Effector memory CD4-positive, alpha-beta T cell (primary cell): ENCODE data around the gene DVL3.

ENCODE experiments used
- DNase-seq, 3 donors: peaks; one replicate each; pipeline ENCODE4 v3.0.0-alpha.2; 2020
- H3K27ac ChIP-seq: 2 replicates; pipeline ENCODE4 v1.7.0; 2013; ENCODE audit warnings: mild to moderate bottlenecking, low read length, moderate library complexity; ENCODE audit not compliant: insufficient read depth, poor library complexity, severe bottlenecking
- H3K27me3 ChIP-seq: replicated peaks from 2 replicates; pipeline ENCODE4 v1.7.0; 2013; ENCODE audit warnings: mild to moderate bottlenecking, low read length; ENCODE audit not compliant: insufficient read depth, control insufficient read depth, poor library complexity, severe bottlenecking
- H3K36me3 ChIP-seq: 2 replicates; pipeline ENCODE4 v1.7.0; 2013; ENCODE audit warnings: mild to moderate bottlenecking, low read length, moderate library complexity; ENCODE audit not compliant: control insufficient read depth, insufficient read depth
- H3K4me1 ChIP-seq: 2 replicates; pipeline ENCODE4 v1.7.0; 2013; ENCODE audit warnings: low read length, mild to moderate bottlenecking; ENCODE audit not compliant: control insufficient read depth, insufficient read depth, poor library complexity, severe bottlenecking
- H3K4me3 ChIP-seq: 2 replicates; pipeline ENCODE4 v1.7.0; 2013; ENCODE audit warnings: low read length, low read depth, mild to moderate bottlenecking; ENCODE audit not compliant: insufficient read depth, poor library complexity, severe bottlenecking
- H3K9me3 ChIP-seq: 2 replicates; pipeline ENCODE4 v1.7.0; 2013; ENCODE audit warnings: mild to moderate bottlenecking, low read length, moderate library complexity; ENCODE audit not compliant: control insufficient read depth

Gene DVL3

DNA sequence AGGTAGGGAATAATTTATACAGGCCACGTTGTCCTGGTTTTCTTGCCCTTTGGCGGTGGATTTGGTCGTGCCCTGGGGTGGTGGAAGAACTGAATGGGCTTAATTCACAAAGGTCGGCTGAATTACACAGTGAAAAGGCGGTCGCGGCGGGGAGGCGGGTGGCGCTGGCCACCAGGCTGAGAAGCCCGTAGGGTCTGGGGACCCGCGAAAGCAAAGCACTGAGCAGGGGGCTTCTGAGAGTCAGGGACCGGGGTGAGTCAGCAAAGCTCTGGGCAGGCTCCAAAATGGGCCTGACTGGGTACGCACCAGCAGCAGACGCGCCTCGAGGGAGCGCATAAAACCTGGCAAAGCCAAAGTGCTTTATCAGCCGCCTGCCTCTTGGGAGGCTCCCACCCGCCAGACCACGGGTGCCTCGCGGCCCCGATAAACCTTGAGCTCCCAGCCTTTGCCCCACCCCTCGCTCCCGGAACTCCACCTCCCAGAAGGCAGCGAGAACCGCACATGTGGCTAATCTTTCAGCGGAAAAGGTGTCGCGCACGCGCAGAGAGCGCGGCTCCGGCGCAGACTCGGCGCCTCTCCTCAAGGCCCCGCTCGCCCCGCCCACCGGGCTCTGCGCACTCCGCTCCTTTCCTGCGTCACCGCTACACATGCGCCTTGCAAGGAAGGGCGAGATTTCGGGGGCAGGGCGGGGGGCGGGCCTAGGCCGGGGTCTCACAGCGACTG lies 30.4 kb downstream of the DVL3 start:
- peak overlapping the region; percentile 72 for H3K27ac ChIP-seq
- peak; percentile 99 for DNase-seq
- H3K9me3 ChIP-seq = no peaks in the 10 kb centered on the region
- peaks cover 17% of the 10 kb centered on the region for H3K4me1 ChIP-seq
- no peaks in the 10 kb centered on the region for H3K27me3 ChIP-seq
- peak overlapping the region; percentile 75 for H3K4me3 ChIP-seq
- peaks cover 62% of the 10 kb centered on the region for H3K36me3 ChIP-seq

DNA sequence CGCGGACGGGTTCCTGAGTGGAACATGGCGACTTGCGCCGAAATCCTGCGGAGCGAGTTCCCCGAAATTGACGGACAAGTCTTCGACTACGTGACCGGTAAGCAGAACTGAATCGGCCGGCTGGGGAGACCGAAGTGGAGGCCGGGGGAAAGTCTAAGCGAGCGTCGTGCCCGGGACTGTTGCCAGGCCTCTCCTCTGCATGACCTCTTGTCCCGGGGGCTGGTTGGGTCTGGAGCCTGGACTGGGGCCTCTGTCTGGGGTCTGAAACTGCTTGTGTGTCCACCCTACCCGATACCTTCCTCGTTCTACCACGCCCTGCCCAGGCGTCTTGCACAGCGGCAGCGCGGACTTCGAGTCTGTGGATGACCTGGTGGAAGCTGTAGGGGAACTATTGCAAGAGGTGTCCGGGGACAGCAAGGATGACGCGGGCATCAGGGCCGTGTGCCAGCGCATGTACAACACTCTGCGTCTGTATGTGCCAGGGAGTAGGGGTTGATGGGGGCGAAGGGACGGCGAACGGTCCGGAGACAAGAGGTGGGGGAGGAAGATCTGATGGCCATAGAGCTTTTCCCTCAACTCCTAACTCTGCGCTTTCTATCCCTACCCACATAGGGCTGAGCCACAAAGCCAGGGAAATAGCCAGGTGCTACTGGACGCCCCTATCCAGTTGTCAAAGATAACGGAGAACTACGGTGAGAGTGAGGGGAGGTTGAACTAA lies 31.2 kb downstream of the DVL3 start, which contains the start of gene ABCF3:
Gene ABCF3, plus strand, starts transcription at position 16 of the 718 bp plus-strand sequence. Its CDS starts 9 bp downstream, at position 25.
- Histone ChIP-seq H3K27me3 (no peaks in the 10 kb centered on the region), H3K9me3 (no peaks in the 10 kb centered on the region), H3K4me3 (peak within 1 kb of the TSS; percentile 75), H3K36me3 (peaks cover 62% of the 10 kb centered on the region), H3K4me1 (peaks cover 17% of the 10 kb centered on the region), H3K27ac (peak within 1 kb of the TSS; percentile 72)
- DNase-seq = no peak

DNA sequence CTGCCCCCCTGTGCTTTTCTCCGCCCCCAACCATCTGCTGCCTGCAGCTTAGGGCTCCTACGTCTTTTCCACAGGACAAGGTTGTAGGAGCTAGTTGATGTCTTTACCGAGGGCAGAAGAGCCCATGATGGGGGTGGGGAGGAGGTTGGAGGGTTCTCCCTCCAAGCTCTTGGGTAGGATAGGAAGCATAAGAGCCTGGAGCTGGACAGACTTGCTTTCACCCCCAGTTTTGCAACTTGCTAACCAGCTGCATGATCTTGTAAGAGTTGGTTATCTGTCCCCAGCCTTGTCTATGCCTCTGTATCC lies 31.7 kb downstream of the DVL3 start:
- Histone ChIP-seq H3K4me1 (peaks cover 17% of the 10 kb centered on the region), H3K4me3 (peak overlapping the region; percentile 75), H3K9me3 (no peaks in the 10 kb centered on the region), H3K36me3 (peaks cover 62% of the 10 kb centered on the region), H3K27me3 (no peaks in the 10 kb centered on the region), H3K27ac (peak overlapping the region; percentile 72)
- no peak for DNase-seq

DNA sequence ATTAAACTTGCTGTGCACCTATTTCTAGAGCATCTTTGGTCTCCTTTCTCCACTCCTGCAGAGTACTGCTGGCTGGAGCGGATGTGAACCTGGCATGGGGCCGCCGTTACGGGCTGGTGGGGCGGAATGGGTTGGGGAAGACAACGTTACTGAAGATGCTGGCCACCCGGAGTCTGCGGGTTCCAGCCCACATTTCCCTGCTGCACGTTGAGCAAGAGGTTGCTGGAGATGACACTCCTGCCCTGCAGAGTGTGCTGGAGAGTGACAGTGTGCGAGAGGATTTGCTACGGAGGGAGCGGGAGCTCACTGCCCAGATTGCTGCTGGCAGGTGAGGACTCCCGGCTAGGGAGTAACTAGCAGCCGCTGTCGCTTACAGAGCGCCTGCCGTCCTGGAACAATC lies 32.9 kb downstream of the DVL3 start:
- no peaks in the 10 kb centered on the region for H3K27me3 ChIP-seq
- H3K36me3 ChIP-seq = peaks cover 62% of the 10 kb centered on the region
- H3K4me3 ChIP-seq = no peak overlapping the region
- H3K4me1 ChIP-seq = peaks cover 17% of the 10 kb centered on the region
- DNase-seq = no peak
- H3K9me3 ChIP-seq = no peaks in the 10 kb centered on the region
- H3K27ac ChIP-seq = no peak overlapping the region

DNA sequence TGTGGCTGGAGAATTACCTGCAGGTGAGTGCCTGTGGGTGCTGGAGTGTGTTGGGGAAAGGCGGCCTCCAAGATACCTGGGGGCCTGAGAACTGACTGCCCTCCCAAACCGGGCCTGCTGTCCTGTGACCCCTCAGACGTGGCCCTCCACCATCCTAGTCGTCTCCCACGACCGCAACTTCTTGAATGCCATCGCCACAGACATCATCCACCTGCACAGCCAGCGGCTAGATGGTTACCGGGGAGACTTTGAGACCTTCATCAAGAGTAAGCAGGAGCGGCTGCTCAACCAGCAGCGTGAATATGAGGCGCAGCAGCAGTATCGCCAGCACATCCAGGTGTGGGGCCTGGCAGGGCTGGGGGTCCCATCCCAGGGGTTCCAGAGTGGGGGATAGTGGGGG lies 34.2 kb downstream of the DVL3 start:
- Histone ChIP-seq H3K36me3 (peaks cover 63% of the 10 kb centered on the region), H3K27ac (no peak overlapping the region), H3K27me3 (no peaks in the 10 kb centered on the region), H3K4me1 (peaks cover 17% of the 10 kb centered on the region), H3K9me3 (no peaks in the 10 kb centered on the region), H3K4me3 (no peak overlapping the region)
- no peak for DNase-seq

DNA sequence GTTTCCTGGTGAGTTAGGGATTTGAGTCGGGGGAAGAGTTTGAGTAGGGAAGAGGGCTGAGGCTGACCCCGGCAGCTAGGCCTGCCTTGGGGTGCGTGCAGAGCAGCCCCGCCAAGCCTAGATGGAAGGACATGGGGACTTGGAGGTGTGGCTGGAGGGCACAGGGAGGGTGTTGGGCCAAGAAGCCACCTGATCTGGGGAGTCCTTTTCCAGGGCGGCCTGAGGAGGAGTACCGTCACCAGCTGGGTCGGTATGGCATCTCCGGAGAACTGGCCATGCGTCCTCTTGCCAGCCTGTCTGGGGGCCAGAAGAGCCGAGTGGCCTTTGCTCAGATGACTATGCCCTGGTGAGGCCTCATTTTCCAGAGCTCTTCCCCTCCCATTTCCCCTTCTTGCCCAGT lies 37.7 kb downstream of the DVL3 start:
- no peak overlapping the region for H3K27ac ChIP-seq
- H3K9me3 ChIP-seq = no peaks in the 10 kb centered on the region
- no peak overlapping the region for H3K4me3 ChIP-seq
- no peaks in the 10 kb centered on the region for H3K4me1 ChIP-seq
- H3K36me3 ChIP-seq = peaks cover 71% of the 10 kb centered on the region
- no peak for DNase-seq
- H3K27me3 ChIP-seq = no peaks in the 10 kb centered on the region

DNA sequence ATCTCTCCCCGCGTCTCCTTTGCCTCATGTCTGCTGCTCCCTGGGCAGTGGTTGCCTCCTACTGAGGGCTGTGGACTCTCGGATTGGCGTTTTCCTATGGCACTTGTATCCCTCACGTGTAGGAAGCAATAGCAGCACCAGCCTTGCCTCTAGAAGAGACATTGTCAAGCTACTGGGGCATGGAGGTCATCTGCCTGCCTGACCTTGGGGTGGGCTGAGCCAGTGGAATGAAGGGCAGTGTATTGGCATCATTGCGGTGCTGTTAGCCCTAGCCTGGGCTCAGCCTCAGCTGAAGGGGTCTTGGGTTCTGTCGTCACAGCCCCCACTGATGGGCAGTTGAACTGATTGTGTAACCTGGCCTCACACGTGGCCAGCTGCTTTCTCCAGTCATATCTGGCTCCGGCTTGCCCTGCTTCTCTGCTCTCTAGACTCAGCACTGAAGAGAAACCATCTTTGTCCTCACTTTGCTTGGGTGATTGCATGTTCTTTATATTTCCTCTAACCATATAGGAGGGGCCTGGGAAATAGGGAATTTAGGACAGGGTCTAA lies 38.9 kb downstream of the DVL3 start:
- Histone ChIP-seq H3K36me3 (peaks cover 62% of the 10 kb centered on the region), H3K27me3 (no peaks in the 10 kb centered on the region)
- no peak for DNase-seq

DNA sequence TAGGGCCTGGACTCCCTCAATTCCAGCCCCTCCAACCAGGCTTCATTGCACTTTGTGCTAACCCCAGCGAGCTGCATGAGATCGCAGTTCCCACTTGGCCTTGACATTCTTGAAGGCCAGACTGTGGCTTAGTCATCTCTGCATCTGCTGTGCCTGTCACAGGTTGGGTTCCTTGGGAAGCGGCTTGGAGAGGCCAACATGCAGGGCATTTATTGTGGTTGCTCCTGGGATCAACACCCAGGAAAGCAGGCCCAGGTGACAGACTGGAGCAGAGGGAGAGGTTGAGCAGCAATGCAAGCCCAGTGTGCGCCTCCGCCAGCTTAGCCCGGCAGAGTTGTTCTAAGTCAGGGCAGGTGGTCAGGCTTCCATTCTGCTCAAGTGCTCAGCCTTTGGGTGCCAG lies 41.4 kb downstream of the DVL3 start:
- Histone ChIP-seq H3K27me3 (no peaks in the 10 kb centered on the region), H3K9me3 (no peaks in the 10 kb centered on the region), H3K4me3 (no peak overlapping the region), H3K4me1 (no peaks in the 10 kb centered on the region), H3K36me3 (peaks cover 37% of the 10 kb centered on the region), H3K27ac (no peak overlapping the region)
- DNase-seq = no peak

More for the DNA sequence above, 38.9 kb downstream of the DVL3 start:
- Histone ChIP-seq H3K4me1 (no peaks in the 10 kb centered on the region), H3K9me3 (no peaks in the 10 kb centered on the region), H3K27ac (no peak overlapping the region), H3K4me3 (no peak overlapping the region)

DNA sequence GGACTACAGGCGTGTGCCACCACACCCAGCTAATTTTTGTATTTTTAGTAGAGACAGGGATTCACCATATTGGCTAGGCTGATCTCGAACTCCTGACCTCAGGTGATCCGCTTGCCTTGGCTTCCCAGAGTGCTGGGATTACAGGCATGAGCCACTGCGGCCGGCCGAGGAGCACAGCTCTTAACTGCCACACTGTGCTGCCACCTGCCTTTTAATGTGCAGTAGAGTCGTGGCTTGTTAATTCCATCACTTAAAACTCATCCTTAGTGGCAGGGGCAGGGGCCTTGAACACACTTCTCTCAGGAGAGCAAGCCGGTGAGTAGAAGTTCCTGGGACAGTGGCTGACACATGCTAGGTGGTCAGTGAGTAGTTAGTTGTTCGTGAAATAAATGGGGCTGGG lies 43.3 kb downstream of the DVL3 start:
- H3K9me3 ChIP-seq = no peaks in the 10 kb centered on the region
- DNase-seq = no peak
- no peaks in the 10 kb centered on the region for H3K27me3 ChIP-seq
- H3K27ac ChIP-seq = no peak overlapping the region
- H3K4me1 ChIP-seq = no peaks in the 10 kb centered on the region
- H3K4me3 ChIP-seq = no peak overlapping the region
- peaks cover 17% of the 10 kb centered on the region for H3K36me3 ChIP-seq

DNA sequence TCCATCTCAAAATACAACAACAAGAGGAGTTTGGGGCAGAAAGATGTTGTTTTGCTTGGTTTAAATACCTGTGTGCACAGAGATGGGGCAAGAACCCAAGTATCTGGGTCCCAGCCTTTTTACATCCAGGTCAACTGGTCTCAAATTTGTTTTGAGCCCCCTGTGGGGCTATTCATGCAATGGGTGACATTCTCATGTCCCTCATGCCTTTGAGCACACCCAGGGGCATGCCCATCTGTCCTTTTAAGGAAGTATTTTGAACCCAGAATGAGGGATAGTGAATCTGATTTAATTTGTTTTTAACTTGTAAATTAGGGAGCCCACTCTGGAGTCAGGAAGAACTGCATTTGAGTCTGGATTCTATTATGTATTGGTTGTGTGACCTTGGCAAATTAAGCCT lies 45.6 kb downstream of the DVL3 start:
- Histone ChIP-seq H3K9me3 (no peaks in the 10 kb centered on the region), H3K4me3 (no peak overlapping the region), H3K27ac (no peak overlapping the region), H3K4me1 (no peaks in the 10 kb centered on the region), H3K36me3 (peaks cover under 1% of the 10 kb centered on the region), H3K27me3 (no peaks in the 10 kb centered on the region)
- DNase-seq = no peak
